Small intestine (tissue), 7 donors: ENCODE data around the gene TTC38. TPM values are rescaled to one million over a fixed set of nuclear protein-coding genes. Genes with fewer than 3 reads are reported as not detected.

Experiments used
- DNase-seq, 2 donors: peaks; one replicate each; pipeline versions ENCODE4 v3.0.0 to v3.0.0-alpha.2; 2013
- FAIRE-seq: peaks from 2 replicates; lab custom pipeline; 2012; peaks lifted over from hg19 to GRCh38; lab: Jason Lieb, UNC
- H3K27ac ChIP-seq, 3 donors: one replicate each; pipeline ENCODE4 v1.5.1; 2013; ENCODE audit warnings: low read length in 2 of 3, mild to moderate bottlenecking in 2 of 3, control low read depth in 1 of 3, inconsistent platforms in 1 of 3, low read depth in 1 of 3, moderate library complexity in 1 of 3
- H3K27me3 ChIP-seq, 3 donors: one replicate each; pipeline ENCODE4 v1.6.1; 2013; ENCODE audit warnings: low read length in 3 of 3, inconsistent platforms in 1 of 3; ENCODE audit not compliant: control insufficient read depth in 3 of 3, insufficient read depth in 3 of 3
- H3K36me3 ChIP-seq, 3 donors: one replicate each; pipeline ENCODE4 v1.6.1; 2013; ENCODE audit warnings: low read length in 3 of 3, inconsistent platforms in 1 of 3, low read depth in 1 of 3, mild to moderate bottlenecking in 1 of 3, moderate library complexity in 1 of 3; ENCODE audit not compliant: control insufficient read depth in 3 of 3, insufficient read depth in 2 of 3
- H3K4me1 ChIP-seq, 3 donors: one replicate each; pipeline ENCODE4 v1.6.1; 2013; ENCODE audit warnings: low read length in 2 of 3, inconsistent platforms in 1 of 3, low read depth in 1 of 3, mild to moderate bottlenecking in 1 of 3, moderate library complexity in 1 of 3; ENCODE audit not compliant: control insufficient read depth in 3 of 3, insufficient read depth in 2 of 3
- H3K4me3 ChIP-seq, 3 donors: one replicate each; pipeline ENCODE4 v1.5.1; 2013; ENCODE audit warnings: low read length in 3 of 3, control low read depth in 1 of 3, inconsistent platforms in 1 of 3, low read depth in 1 of 3, mild to moderate bottlenecking in 1 of 3, moderate library complexity in 1 of 3
- H3K9me3 ChIP-seq, 2 donors: one replicate each; pipeline ENCODE4 v1.6.1; 2013; ENCODE audit warnings: low read depth in 1 of 2, low read length in 1 of 2; ENCODE audit not compliant: control insufficient read depth in 2 of 2, insufficient read depth in 1 of 2
- WGBS, 3 donors: extraction: QIAGEN DNeasy Blood & Tissue Kit; methylation state at CpG; one replicate each; pipeline ENCODE4 v1.1.7; 2013; 5-methylcytosine and 5-hydroxymethylcytosine counted together
- polyA plus RNA-seq, 4 donors: library from polyadenylated mRNA; stranded (reverse) in 3 of 4; unstranded in 1 of 4; fragments of 200-250 nt in 3 of 4; fragments of 120-200 nt in 1 of 4; gene quantifications; one replicate each; pipeline versions ENCODE4 v1.2.1 to v1.2.3, GENCODE V29; 2013
- donor health status: healthy with polysubstance abuse.
- donor health status: control.
- donor health status: control.
- donor health status: Bipolar disorder and iron deficiency.
- donor health status: healthy.

Gene TTC38
- polyA plus RNA-seq, 4 donors = 83.5 to 231 (median 166) TPM

- Histone ChIP-seq H3K4me3 (no peak overlapping the region), H3K36me3 (peaks cover 20 to 94% (median 54%) of the 10 kb centered on the region in 3 donors), H3K4me1 (no peaks in the 10 kb centered on the region), H3K27ac (no peak overlapping the region), H3K27me3 (no peaks in the 10 kb centered on the region), H3K9me3 (no peaks in the 10 kb centered on the region)
- FAIRE-seq (no peak), DNase-seq (no peak)
- WGBS, 3 donors = 96 to 98% (median 97%) methylated on average over 13 of the region's 13 CpGs
Observed at GRCh38 chr22:46281866-46282678, 14.3 kb downstream of the TTC38 start.

DNA sequence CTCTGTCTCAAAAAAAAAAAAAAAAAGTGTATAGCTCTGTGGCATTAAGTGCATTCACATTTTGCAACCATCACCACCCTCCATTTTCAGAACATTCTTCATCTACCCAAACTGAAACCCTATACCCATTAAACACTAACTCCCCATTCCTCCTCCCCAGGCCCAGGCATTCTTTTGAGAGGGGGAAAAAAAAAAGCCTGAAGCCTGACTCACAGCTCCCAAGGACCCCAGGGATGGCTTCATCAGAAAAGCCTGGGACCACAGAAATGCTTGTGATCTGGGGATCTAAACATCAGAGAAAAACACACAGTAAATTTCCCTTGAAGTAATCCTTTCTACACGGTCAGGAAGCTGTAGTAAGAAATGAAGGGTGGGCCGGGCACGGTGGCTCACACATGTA lies 18.2 kb downstream of the TTC38 start:
- Histone ChIP-seq H3K36me3 (peaks cover 14 to 94% (median 38%) of the 10 kb centered on the region in 3 donors), H3K27ac (no peak overlapping the region), H3K27me3 (no peaks in the 10 kb centered on the region), H3K9me3 (no peaks in the 10 kb centered on the region), H3K4me1 (no peaks in the 10 kb centered on the region), H3K4me3 (no peak overlapping the region)
- 87 to 92% (median 89%) methylated on average over 3 of the region's 3 CpGs for WGBS, 3 donors
- FAIRE-seq (no peak), DNase-seq (no peak)

DNA sequence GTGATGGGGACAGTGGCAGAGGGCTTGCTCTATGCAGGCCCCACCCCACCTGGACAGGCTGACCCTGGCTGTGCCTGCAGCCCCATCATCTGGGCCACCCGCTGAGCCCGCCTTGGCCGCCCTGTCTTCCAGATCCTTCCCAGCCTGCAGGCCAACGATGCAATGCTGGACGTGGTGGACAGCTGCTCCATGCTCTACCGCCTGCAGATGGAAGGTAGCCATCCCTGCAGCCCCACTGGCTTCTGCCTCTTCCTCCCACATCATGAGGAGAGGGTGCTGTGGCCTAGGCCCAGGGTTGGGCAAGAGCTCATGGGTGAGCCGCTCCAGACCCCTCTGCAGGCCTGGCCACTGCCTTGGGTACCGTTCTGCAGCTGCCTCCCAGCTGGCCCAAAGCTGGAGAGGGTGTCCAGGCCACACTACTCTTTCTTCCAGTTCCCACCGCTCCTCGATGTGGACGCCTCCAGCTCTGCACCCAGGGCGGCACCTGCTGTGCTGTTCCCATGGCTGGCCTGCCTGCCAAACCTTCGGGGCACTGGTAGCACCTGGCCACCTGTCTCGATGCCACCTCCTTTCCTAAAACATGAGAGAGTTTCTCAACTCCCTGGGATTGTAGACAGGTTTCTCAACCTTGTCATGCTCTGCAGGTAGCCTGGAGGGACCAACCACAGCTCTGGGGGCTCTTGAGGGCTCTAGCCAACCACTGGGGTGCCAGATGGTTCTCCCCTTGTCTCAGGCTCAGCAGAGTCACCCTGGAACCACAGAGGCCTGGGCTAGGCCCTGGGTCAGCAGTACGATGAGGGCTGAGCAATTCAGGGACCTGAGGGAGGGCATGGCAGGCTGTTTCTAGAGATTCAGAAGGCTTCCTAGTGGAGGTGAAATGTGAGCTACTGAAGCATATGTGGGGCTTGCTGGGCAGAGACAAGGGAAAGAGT lies 19.4 kb downstream of the TTC38 start:
- H3K4me3 ChIP-seq = no peak overlapping the region
- H3K27ac ChIP-seq = peak overlapping the region in 2 of 3 donors; percentile 12 to 83
- DNase-seq = no peak
- no peaks in the 10 kb centered on the region for H3K4me1 ChIP-seq
- 91 to 93% (median 92%) methylated on average over 15 of the region's 15 CpGs for WGBS, 3 donors
- peaks cover 0 to 4% of the 10 kb centered on the region in 2 donors for H3K9me3 ChIP-seq
- H3K36me3 ChIP-seq = peaks cover 10 to 94% (median 40%) of the 10 kb centered on the region in 3 donors
- H3K27me3 ChIP-seq = no peaks in the 10 kb centered on the region
- no peak for FAIRE-seq

DNA sequence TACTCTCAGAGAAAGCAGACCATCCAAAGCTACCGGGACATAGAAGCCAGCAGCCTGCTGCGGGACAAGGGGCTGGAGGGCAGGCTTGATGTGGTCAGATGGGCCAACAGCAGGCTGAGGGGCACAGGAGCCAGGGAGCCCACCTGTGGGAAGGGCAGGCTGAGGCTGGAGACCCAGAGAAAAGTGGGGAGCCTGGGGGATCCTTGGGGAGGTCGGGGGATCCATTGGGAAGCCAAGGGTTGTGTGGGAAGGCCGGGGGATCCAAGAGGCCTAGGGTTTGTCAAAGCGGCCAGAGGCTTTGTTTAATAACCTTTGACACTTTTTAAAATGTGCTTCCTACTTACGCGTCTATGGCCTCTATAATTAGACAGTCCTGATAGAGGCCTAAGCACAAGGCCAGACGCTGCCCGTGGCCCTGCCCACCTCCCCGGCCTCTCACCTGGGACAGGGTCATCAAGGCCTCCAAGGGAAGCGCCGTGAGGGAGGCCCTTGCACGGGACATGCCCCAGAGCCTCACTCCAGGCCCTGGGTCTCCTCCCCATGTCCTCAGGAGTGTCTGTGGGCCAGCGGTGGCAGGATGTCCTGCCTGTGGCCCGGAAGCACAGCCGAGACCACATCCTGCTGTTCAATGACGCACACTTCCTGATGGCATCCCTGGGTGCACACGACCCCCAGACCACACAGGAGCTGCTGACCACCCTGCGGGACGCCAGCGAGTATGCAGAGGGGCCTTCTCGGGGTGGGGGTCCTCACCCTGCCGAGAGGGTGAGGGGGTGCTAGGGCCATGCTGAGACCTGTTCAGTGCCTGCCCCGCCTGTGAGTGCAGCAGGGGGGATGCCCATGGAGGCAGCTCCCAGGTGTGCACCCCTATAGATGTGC lies 20.3 kb downstream of the TTC38 start:
- DNase-seq (peak in 1 of 2 donors; percentile 59), FAIRE-seq (no peak)
- H3K36me3 ChIP-seq = peaks cover 13 to 94% (median 44%) of the 10 kb centered on the region in 3 donors
- H3K9me3 ChIP-seq = peaks cover 0 to 4% of the 10 kb centered on the region in 2 donors
- peak overlapping the region in 1 of 3 donors; percentile 22 for H3K4me3 ChIP-seq
- 69 to 80% (median 74%) methylated on average over 23 to 24 of the region's 24 CpGs for WGBS, 3 donors
- peak overlapping the region in 2 of 3 donors; percentile 12 to 83 for H3K27ac ChIP-seq
- H3K4me1 ChIP-seq = no peaks in the 10 kb centered on the region
- H3K27me3 ChIP-seq = no peaks in the 10 kb centered on the region

- no peaks in the 10 kb centered on the region for H3K27me3 ChIP-seq
- no peak overlapping the region for H3K4me3 ChIP-seq
- peaks cover 0 to 4% of the 10 kb centered on the region in 2 donors for H3K9me3 ChIP-seq
- no peak for DNase-seq
- WGBS, 3 donors = 90 to 91% (median 91%) methylated on average over 7 of the region's 7 CpGs
- no peak for FAIRE-seq
- H3K4me1 ChIP-seq = no peaks in the 10 kb centered on the region
- peaks cover 14 to 98% (median 44%) of the 10 kb centered on the region in 3 donors for H3K36me3 ChIP-seq
- peak overlapping the region in 1 of 3 donors; percentile 43 for H3K27ac ChIP-seq
Observed at GRCh38 chr22:46288846-46289243, 21.0 kb downstream of the TTC38 start.

DNA sequence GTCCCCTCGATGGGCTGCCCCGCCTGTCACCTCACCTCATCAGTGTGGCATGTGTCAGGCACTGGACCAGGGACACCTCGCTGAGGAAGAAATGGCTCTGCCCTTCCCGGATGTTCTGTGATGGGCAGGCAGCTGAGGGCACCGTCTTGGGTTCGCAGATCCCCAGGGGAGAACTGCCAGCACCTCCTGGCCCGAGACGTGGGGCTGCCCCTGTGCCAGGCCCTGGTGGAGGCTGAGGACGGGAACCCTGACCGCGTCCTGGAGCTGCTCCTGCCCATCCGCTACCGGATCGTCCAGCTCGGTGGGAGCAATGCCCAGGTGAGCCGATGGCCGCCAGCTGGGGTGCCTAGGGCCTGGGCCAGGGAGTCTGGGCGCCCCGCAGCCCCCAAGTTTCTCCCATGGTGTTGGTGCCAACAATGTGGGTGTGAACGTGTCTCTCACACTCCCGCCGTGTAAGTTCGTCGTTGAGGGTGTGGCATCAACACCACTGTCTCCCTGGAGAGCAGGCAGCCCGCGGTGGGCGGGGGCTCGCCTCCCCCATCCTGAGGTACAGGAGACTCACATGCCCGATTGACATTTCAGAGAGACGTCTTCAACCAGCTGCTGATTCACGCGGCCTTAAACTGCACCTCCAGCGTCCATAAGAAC lies 21.6 kb downstream of the TTC38 start:
- H3K27me3 ChIP-seq = no peaks in the 10 kb centered on the region
- no peak overlapping the region for H3K4me3 ChIP-seq
- H3K36me3 ChIP-seq = peaks cover 14 to 98% (median 40%) of the 10 kb centered on the region in 3 donors
- H3K27ac ChIP-seq = no peak overlapping the region
- H3K9me3 ChIP-seq = peaks cover 0 to 4% of the 10 kb centered on the region in 2 donors
- no peak for FAIRE-seq
- 88 to 95% (median 94%) methylated on average over 28 to 33 of the region's 33 CpGs for WGBS, 3 donors
- H3K4me1 ChIP-seq = no peaks in the 10 kb centered on the region
- DNase-seq = no peak

DNA sequence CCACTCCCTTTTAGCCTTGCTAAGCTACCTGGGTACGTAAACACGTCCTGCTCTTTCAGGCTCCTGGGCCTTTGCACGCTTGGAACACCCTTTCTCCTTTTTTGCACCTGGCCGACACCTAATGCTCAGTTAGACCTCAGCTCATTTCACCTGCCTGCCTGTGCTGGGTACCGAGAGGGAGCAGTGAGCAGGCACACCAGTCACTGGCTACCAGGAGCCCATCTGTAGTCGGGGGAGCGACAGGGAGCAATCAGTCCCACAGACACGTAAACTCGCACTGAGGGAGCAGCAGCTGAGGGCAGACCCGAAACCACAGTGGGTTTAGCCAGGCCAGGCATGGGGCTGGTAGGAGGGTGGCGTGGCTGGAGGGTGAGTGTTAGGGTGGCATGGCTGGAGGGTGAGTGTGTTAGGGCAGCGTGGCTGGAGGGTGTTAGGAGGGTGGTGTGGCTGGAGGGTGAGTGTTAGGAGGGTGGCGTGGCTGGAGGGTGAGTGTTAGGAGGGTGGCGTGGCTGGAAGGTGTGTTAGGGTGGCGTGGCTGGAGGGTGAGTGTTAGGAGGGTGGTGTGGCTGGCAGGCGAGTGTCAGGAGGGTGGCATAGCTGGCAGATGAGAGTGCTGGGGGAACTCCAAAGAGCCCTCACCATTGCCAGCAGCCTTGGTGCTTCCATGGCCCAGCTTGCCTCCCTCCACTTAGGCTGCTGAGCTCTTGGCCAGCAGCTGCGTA lies 22.5 kb downstream of the TTC38 start:
- FAIRE-seq (no peak), DNase-seq (no peak)
- H3K27me3 ChIP-seq = no peaks in the 10 kb centered on the region
- peaks cover 14 to 92% (median 33%) of the 10 kb centered on the region in 3 donors for H3K36me3 ChIP-seq
- WGBS, 3 donors = 93 to 95% (median 95%) methylated on average over 17 of the region's 17 CpGs
- H3K4me3 ChIP-seq = no peak overlapping the region
- H3K9me3 ChIP-seq = peaks cover 0 to 4% of the 10 kb centered on the region in 2 donors
- H3K4me1 ChIP-seq = no peaks in the 10 kb centered on the region
- peak overlapping the region in 1 of 3 donors; percentile 12 for H3K27ac ChIP-seq
